WTC11 (cell line): ENCODE data around the gene ANO10. TPM values are rescaled to one million over a fixed set of nuclear protein-coding genes. Genes with fewer than 3 reads are reported as not detected.
"Not testable (repeated sequence)": the region's sequence is repeated elsewhere in the genome, so short reads cannot be mapped to it uniquely, and the experiment has no call there.

Experiments
- ATAC-seq: fragments of 200-7000 bp; cut with Tn5 transposase; 2 replicates; pipeline ENCODE4 v1.10.0; 2021; ENCODE audit warnings: mild to moderate bottlenecking, moderate library complexity
- CTCF ChIA-PET: fragments of 300-600 bp; sonication (Branson Sonifier 250); formaldehyde crosslinking; loops from one replicate; lab custom pipeline; 2021; ENCODE audit warnings: antibody characterized with exemption; lab: Charles Lee
- POLR2A ChIA-PET: fragments of 350-600 bp; sonication (Branson Sonifier 250); formaldehyde crosslinking; loops from one replicate; lab custom pipeline; 2021; ENCODE audit warnings: antibody characterized with exemption; lab: Charles Lee
- DNase-seq: peaks from one replicate; pipeline ENCODE4 v3.0.0; 2021; ENCODE audit warnings: low spot score
- H3K27ac Mint-ChIP-seq: 2 replicates; pipeline ENCODE4 v1.8.0; 2021; ENCODE audit warnings: mixed read lengths
- H3K27me3 Mint-ChIP-seq: 2 replicates; pipeline ENCODE4 v1.8.0; 2021; ENCODE audit warnings: low read depth, mild to moderate bottlenecking, moderate library complexity, mixed read lengths
- H3K36me3 Mint-ChIP-seq: 2 replicates; pipeline ENCODE4 v1.8.0; 2021; ENCODE audit warnings: mixed read lengths
- H3K4me1 Mint-ChIP-seq: 2 replicates; pipeline ENCODE4 v1.8.0; 2022; ENCODE audit warnings: mixed read lengths
- H3K4me3 Mint-ChIP-seq: 2 replicates; pipeline ENCODE4 v1.8.0; 2021; ENCODE audit warnings: mild to moderate bottlenecking, moderate library complexity, mixed read lengths
- H3K9me3 Mint-ChIP-seq: 2 replicates; pipeline ENCODE4 v1.8.0; 2021; ENCODE audit warnings: mixed read lengths
- CDX4 ChIP-seq: fragments of 250-450 bp; sonication (Bioruptor Pico); IDR thresholded peaks from 2 replicates; pipeline ENCODE4 v1.9.0; 2021; ENCODE audit warnings: moderate library complexity, mild to moderate bottlenecking, inconsistent platforms, borderline replicate concordance
- ERG ChIP-seq: fragments of 250-450 bp; sonication (Bioruptor Pico); IDR thresholded peaks from 2 replicates; pipeline ENCODE4 v1.8.0; 2021; ENCODE audit warnings: mild to moderate bottlenecking
- FOXP1 ChIP-seq: sonication (generic); formaldehyde crosslinking; IDR thresholded peaks from 2 replicates; pipeline ENCODE4 v1.8.0; 2022; ENCODE audit warnings: missing genetic modification reagents, mild to moderate bottlenecking, moderate library complexity, borderline replicate concordance
- GRHL2 ChIP-seq: fragments of 250-450 bp; sonication (Bioruptor Pico); IDR thresholded peaks from 2 replicates; pipeline ENCODE4 v1.8.0; 2022; ENCODE audit warnings: mild to moderate bottlenecking, moderate library complexity; ENCODE audit not compliant: insufficient replicate concordance, severe bottlenecking
- MAX ChIP-seq: sonication (generic); formaldehyde crosslinking; IDR thresholded peaks from 2 replicates; pipeline ENCODE4 v1.8.0; 2022; ENCODE audit warnings: mild to moderate bottlenecking, missing genetic modification reagents
- NR1H2 ChIP-seq: sonication (generic); formaldehyde crosslinking; IDR thresholded peaks from 2 replicates; pipeline ENCODE4 v1.9.0; 2021; ENCODE audit warnings: mild to moderate bottlenecking, moderate library complexity, missing genetic modification reagents
- RELA ChIP-seq: sonication (generic); formaldehyde crosslinking; IDR thresholded peaks from 2 replicates; pipeline ENCODE4 v1.8.1; 2022; ENCODE audit warnings: missing genetic modification reagents, mild to moderate bottlenecking, borderline replicate concordance
- RORB ChIP-seq: fragments of 250-450 bp; sonication (Bioruptor Pico); IDR thresholded peaks from 2 replicates; pipeline ENCODE4 v1.9.0; 2021; ENCODE audit warnings: mild to moderate bottlenecking
- TEAD1 ChIP-seq: sonication (generic); formaldehyde crosslinking; IDR thresholded peaks from 2 replicates; pipeline ENCODE4 v1.8.0; 2022; ENCODE audit warnings: mild to moderate bottlenecking, missing genetic modification reagents
- USF2 ChIP-seq: sonication (generic); formaldehyde crosslinking; IDR thresholded peaks from 2 replicates; pipeline ENCODE4 v1.8.1; 2023; ENCODE audit warnings: mild to moderate bottlenecking, missing genetic modification reagents, moderate library complexity
- ZNF425 ChIP-seq: fragments of 250-450 bp; sonication (Bioruptor Pico); conservative IDR thresholded peaks from 2 replicates; pipeline ENCODE4 v1.9.0; 2021; ENCODE audit warnings: mild to moderate bottlenecking
- total RNA-seq: library from RNA; stranded (reverse); gene quantifications from 3 replicates; pipeline ENCODE4 v1.2.3, GENCODE V29; 2021
- TF ChIP-seq, protein P1 (sequence below): sonication (generic); formaldehyde crosslinking; IDR thresholded peaks from 2 replicates; pipeline ENCODE4 v1.8.1; 2023; ENCODE audit warnings: mild to moderate bottlenecking, missing genetic modification reagents
- TF ChIP-seq, protein P2 (sequence below): sonication (generic); formaldehyde crosslinking; IDR thresholded peaks from 2 replicates; pipeline ENCODE4 v1.8.0; 2022; ENCODE audit warnings: mild to moderate bottlenecking, missing genetic modification reagents
- TF ChIP-seq, protein P3 (sequence below): sonication (generic); formaldehyde crosslinking; IDR thresholded peaks from 2 replicates; pipeline ENCODE4 v1.8.1; 2022; ENCODE audit warnings: missing genetic modification reagents, borderline replicate concordance

The ANO10 gene
- total RNA-seq, 1 experiment from 2014 or later, result 35.1 TPM

GRCh38 chr3:43484926-43485488 lies 136.8 kb downstream of the ANO10 start:
- Mint-ChIP-seq H3K9me3 (peaks cover 42% of the 10 kb centered on the region), H3K27me3 (peaks cover 6% of the 10 kb centered on the region), H3K27ac (no peak overlapping the region), H3K36me3 (peaks cover 28% of the 10 kb centered on the region), H3K4me1 (peaks cover 55% of the 10 kb centered on the region), H3K4me3 (no peak overlapping the region)
- ChIA-PET POLR2A (no interaction called here), CTCF (interaction anchor here (0.5 to 1.0 kb wide), 4 partner anchors 9 to 262 kb away, joined by 3 to 4 read pairs (median 4); no protein-coding TSS in a partner anchor)
- ATAC-seq (peak; percentile 81), DNase-seq (peak; percentile 38)
- no peak for TF ChIP-seq TEAD1 (CRISPR knock-in tag)
- TF ChIP-seq CDX4 (CRISPR knock-in tag), result no peak
- TF ChIP-seq ZNF425 (CRISPR knock-in tag), result no peak
- TF ChIP-seq FOXP1, result 0 out of 2 replicates have a peak, but pooled peaks have one; percentile 24
- TF ChIP-seq, protein P1, sequence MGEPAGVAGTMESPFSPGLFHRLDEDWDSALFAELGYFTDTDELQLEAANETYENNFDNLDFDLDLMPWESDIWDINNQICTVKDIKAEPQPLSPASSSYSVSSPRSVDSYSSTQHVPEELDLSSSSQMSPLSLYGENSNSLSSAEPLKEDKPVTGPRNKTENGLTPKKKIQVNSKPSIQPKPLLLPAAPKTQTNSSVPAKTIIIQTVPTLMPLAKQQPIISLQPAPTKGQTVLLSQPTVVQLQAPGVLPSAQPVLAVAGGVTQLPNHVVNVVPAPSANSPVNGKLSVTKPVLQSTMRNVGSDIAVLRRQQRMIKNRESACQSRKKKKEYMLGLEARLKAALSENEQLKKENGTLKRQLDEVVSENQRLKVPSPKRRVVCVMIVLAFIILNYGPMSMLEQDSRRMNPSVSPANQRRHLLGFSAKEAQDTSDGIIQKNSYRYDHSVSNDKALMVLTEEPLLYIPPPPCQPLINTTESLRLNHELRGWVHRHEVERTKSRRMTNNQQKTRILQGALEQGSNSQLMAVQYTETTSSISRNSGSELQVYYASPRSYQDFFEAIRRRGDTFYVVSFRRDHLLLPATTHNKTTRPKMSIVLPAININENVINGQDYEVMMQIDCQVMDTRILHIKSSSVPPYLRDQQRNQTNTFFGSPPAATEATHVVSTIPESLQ (CRISPR knock-in tag), result no peak

GRCh38 chr3:43481375-43481774 lies 140.4 kb downstream of the ANO10 start:
- Mint-ChIP-seq H3K4me1 (peaks cover 78% of the 10 kb centered on the region), H3K9me3 (peaks cover 35% of the 10 kb centered on the region), H3K27ac (no peak overlapping the region), H3K4me3 (no peak overlapping the region)
- TF ChIP-seq, protein P2, sequence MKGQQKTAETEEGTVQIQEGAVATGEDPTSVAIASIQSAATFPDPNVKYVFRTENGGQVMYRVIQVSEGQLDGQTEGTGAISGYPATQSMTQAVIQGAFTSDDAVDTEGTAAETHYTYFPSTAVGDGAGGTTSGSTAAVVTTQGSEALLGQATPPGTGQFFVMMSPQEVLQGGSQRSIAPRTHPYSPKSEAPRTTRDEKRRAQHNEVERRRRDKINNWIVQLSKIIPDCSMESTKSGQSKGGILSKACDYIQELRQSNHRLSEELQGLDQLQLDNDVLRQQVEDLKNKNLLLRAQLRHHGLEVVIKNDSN (CRISPR knock-in tag), result 0 out of 2 replicates have a peak, but pooled peaks have one; percentile 22
- TF ChIP-seq USF2 (CRISPR knock-in tag) (peak; percentile 20; the same call in 1 of the 2 replicates), TEAD1 (CRISPR knock-in tag) (peak; percentile 77; the same call in 1 of the 2 replicates), RELA (CRISPR knock-in tag) (no peak)
- TF ChIP-seq, all 79 proteins: peak for 3
- ChIA-PET POLR2A (no interaction called here), CTCF (no interaction called here)
- peaks cover 22% of the 10 kb centered on the region for H3K36me3 Mint-ChIP-seq
- DNase-seq (no peak), ATAC-seq (peak; percentile 41)
- H3K27me3 Mint-ChIP-seq, result peaks cover 36% of the 10 kb centered on the region

GRCh38 chr3:43478839-43479238 lies 143.0 kb downstream of the ANO10 start:
- Mint-ChIP-seq H3K36me3 (peaks cover 15% of the 10 kb centered on the region), H3K9me3 (peaks cover 17% of the 10 kb centered on the region), H3K27me3 (peaks cover 38% of the 10 kb centered on the region), H3K4me1 (peaks cover 55% of the 10 kb centered on the region)
- CTCF ChIA-PET, result interaction anchor here (1.0 kb wide), 1 partner anchor 21 kb away, joined by 3 read pairs; no protein-coding TSS in a partner anchor
- DNase-seq, H3K4me3 Mint-ChIP-seq, ATAC-seq, H3K27ac Mint-ChIP-seq, POLR2A ChIA-PET: not testable (repeated sequence)

- H3K27me3 Mint-ChIP-seq, result peaks cover 38% of the 10 kb centered on the region
- no peak overlapping the region for H3K27ac Mint-ChIP-seq
- peaks cover 13% of the 10 kb centered on the region for H3K36me3 Mint-ChIP-seq
- no peak overlapping the region for H3K4me3 Mint-ChIP-seq
- peaks cover 51% of the 10 kb centered on the region for H3K4me1 Mint-ChIP-seq
- peaks cover 11% of the 10 kb centered on the region for H3K9me3 Mint-ChIP-seq
- CTCF ChIA-PET, result interaction anchor here (1.0 kb wide), 1 partner anchor 21 kb away, joined by 3 read pairs; no protein-coding TSS in a partner anchor
- DNase-seq (no peak), ATAC-seq (no peak)
- POLR2A ChIA-PET, result no interaction called here
- TF ChIP-seq RORB (CRISPR knock-in tag) (no peak), NR1H2 (CRISPR knock-in tag) (no peak), MAX (CRISPR knock-in tag) (no peak), GRHL2 (CRISPR knock-in tag) (no peak), ERG (CRISPR knock-in tag) (no peak), RELA (CRISPR knock-in tag) (no peak)
- TF ChIP-seq, protein P3, sequence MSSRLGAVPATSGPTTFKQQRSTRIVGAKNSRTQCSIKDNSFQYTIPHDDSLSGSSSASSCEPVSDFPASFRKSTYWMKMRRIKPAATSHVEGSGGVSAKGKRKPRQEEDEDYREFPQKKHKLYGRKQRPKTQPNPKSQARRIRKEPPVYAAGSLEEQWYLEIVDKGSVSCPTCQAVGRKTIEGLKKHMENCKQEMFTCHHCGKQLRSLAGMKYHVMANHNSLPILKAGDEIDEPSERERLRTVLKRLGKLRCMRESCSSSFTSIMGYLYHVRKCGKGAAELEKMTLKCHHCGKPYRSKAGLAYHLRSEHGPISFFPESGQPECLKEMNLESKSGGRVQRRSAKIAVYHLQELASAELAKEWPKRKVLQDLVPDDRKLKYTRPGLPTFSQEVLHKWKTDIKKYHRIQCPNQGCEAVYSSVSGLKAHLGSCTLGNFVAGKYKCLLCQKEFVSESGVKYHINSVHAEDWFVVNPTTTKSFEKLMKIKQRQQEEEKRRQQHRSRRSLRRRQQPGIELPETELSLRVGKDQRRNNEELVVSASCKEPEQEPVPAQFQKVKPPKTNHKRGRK (CRISPR knock-in tag), result no peak
These were observed 143.6 kb downstream of the ANO10 start for GRCh38 chr3:43478118-43478785.
